HL-60/S4 treated with phorbol 12-myristate 13-acetate at 8.2 ng/mL for 4 days and 3 days (cell line): ENCODE results near the gene CD22.

ENCODE experiments used
- in situ Hi-C: fragments of 300-500 bp; cut with MboI; formaldehyde crosslinking; loops from 2 replicates; pipeline ENCODE4 v1.15.0; 2022; ENCODE audit warnings: low sequenced_read_pairs

The CD22 gene

GRCh38 chr19:35313587-35313986 is 15.4 kb upstream of the CD22 start:
- in situ Hi-C loops, result no loop called here

GRCh38 chr19:35314031-35314430 is 15.0 kb upstream of the CD22 start:
- in situ Hi-C loops, result no loop called here

GRCh38 chr19:35314858-35315470 is 14.0 kb upstream of the CD22 start:
- in situ Hi-C loops, result no loop called here

- in situ Hi-C loops, result no loop called here
Observed at GRCh38 chr19:35315883-35316282, 13.1 kb upstream of the CD22 start.

- in situ Hi-C loops, result no loop called here
Observed at GRCh38 chr19:35316560-35316959, 12.4 kb upstream of the CD22 start.

GRCh38 chr19:35317464-35318043 is 11.4 kb upstream of the CD22 start:
- in situ Hi-C loops, result no loop called here

GRCh38 chr19:35318679-35319448 is 10.1 kb upstream of the CD22 start:
- in situ Hi-C loops, result no loop called here

- in situ Hi-C loops, result no loop called here
Observed at GRCh38 chr19:35320065-35320713, 8.8 kb upstream of the CD22 start.

GRCh38 chr19:35321291-35321690 is 7.7 kb upstream of the CD22 start:
- in situ Hi-C loops, result no loop called here

GRCh38 chr19:35322014-35322413 is 7.0 kb upstream of the CD22 start:
- in situ Hi-C loops, result no loop called here

GRCh38 chr19:35327642-35328041 is 1.3 kb upstream of the CD22 start:
- in situ Hi-C loops, result no loop called here

GRCh38 chr19:35329323-35329722 is 336 bp downstream of the CD22 start:
- in situ Hi-C loops, result no loop called here

- in situ Hi-C loops, result no loop called here
Observed at GRCh38 chr19:35330475-35330874, 1.5 kb downstream of the CD22 start.

- in situ Hi-C loops, result no loop called here
Observed at GRCh38 chr19:35331551-35332214, 2.7 kb downstream of the CD22 start.

- in situ Hi-C loops, result no loop called here
Observed at GRCh38 chr19:35332817-35333216, 3.8 kb downstream of the CD22 start.

- in situ Hi-C loops, result no loop called here
Observed at GRCh38 chr19:35334144-35334753, 5.3 kb downstream of the CD22 start.

GRCh38 chr19:35336166-35336955 is 7.4 kb downstream of the CD22 start:
- in situ Hi-C loops, result no loop called here

GRCh38 chr19:35337097-35337983 is 8.4 kb downstream of the CD22 start:
- in situ Hi-C loops, result no loop called here

- in situ Hi-C loops, result no loop called here
Observed at GRCh38 chr19:35337984-35338296, 9.0 kb downstream of the CD22 start.
